ENCODE data around the gene OMD.

GRCh38 chr9:92373167-92373566 is 51.1 kb downstream of the OMD start:
- no peak for TF ChIP-seq CTCF (IDR thresholded peaks at IDR 0.05)
- no peak for TF ChIP-seq EZH2 (IDR thresholded peaks at IDR 0.05)
- no peak for TF ChIP-seq EZH2phosphoT487 (IDR thresholded peaks at IDR 0.05)

Data from neural progenitor cell (in vitro differentiated cells).